AG08395 (cell line): ENCODE results near the gene RBM47.
"Not testable (repeated sequence)": the region's sequence is repeated elsewhere in the genome, so short reads cannot be mapped to it uniquely, and the experiment has no call there.

Experiments
- DNase-seq: peaks from one replicate; pipeline ENCODE4 v3.0.0; 2012; ENCODE audit warnings: mixed read lengths, low spot score

RBM47 gene

DNA sequence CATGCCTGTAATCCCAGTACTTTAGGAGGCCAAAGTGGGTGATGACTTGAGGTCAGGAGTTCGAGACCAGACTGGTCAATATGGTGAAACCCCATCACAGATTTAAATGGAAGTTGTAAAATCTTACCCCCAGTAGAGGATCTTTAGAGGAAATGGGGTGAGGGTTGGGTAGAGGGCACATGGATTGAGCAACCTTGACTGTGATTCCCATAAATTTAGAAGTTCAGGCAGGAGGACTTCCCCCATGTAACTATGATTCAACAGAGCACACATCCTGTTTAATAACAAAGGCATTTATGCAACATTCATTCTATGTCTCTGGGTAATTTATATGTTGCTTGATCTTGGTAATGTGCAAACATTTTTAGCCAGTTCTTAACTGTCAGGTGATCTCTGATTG, 143.1 kb downstream of the RBM47 start:
- peak; percentile 19 for DNase-seq

DNA sequence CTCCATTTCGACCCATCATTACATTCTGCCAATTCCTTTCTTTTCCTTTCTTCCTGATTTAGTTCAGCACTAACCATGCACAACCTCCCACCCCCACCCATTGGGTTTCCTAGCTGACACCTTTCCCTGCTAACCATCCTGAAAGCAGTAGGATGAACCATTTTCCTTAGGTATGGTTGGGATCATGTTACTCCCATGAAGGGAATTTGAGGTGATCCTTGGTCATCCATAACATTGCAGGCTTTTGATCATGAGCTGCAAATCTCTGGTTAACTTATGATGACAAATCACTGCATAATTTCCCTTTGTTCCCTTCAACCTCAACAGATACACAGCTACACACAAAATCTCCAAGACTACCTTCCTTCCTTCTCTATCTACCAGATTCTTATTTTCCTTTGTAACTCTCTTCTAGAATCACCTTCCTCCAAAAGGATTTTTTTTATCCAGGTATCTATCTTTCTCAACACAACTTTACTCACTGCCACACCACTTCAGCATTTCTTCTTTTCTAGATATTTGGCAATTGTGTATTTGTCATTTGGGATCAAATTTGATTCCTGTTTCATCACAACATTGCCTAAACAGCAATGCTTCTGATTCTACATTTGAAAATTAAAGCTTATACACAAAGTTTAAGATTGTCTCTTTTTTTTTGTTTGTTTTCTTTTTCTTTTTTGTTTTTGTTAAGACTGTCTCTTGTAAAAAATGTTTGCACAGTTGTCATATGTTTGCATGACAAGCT, 145.1 kb downstream of the RBM47 start:
- no peak for DNase-seq

DNA sequence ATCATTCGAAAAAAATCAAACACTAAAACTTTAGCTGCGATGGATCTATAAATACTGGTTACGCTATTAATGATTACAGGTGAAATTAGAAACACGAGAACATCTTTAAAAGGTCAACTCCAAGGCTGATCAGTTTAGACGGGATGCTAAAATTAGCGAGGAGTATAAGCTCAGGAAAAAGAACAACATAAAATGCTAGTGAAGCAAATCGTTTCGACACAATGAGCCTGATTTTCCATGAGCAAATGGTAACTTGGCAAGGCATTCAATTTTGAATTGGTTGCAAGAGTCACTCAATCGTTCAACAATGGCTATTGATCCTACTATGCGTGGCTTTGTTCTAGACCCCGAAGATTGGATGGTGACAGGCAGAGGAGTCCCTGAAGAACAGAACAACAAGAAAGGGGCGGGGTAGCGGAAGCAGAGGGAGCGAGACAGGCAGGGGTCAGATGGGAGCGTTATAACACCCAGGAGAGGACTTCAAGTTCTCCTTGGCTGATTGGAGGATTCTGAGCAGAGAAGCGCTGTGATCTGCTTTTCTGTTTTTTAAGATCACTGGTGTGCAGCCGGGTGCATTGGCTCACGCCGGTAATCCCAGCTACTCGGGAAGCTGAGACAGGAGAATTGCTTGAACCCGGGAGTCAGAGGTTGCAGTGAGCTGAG, 146.5 kb downstream of the RBM47 start:
- no peak for DNase-seq

DNA sequence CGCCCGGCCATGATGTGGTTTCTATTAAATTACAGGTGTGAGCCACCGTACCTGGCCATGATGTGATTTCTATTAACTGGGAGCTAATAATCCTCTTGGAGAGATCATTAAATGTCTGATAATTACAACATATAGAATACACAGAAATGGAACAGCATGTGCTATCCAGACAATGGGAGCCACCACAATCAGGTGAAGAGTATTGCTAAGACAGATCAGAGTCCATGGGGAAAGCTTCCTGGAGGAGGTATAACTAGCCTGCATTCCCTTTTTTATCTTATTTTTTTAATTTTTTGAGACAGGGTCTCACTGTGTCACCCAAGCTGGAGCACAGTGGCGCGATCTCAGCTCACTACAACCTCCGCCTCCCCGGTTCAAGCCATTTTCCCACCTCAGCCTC, 147.7 kb downstream of the RBM47 start:
- no peak for DNase-seq

DNA sequence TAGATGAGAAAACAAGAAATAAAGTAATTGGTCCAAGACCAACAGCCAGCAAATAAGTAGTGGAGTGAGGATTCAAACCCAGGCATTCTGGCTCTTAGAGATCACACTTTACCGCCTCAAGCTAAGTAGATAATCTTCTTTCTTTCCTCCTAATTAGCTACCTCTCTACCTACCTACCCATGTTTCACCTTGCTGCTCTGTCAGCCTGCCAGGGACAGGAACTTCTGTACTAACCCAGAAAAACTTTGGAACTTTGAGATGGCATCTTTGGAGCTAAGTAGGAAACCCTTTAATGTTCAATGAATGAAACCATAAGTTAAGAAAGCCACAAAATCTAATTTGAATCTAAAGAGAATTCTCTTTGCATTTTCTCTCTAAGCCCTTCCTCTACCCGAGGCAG, 149.4 kb downstream of the RBM47 start:
- no peak for DNase-seq

DNA sequence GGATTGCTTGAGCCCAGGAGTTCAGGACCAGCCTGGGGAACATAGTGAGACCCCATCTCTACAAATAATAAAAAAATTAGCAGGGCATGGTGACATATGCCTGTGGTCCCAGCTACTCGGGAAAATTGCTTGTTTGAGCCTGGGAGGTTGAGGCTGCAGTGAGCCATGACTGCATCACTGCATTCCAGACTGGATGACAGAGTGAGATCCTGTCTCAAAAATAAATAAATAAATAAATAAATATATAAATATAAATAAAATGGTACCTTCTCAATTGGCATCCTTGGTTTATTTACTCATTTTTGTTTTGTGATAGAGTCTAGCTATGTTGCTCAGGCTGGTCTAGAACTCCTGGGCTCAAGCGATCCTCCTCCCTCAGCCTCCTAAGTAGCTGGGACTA, 150.3 kb downstream of the RBM47 start:
- no peak for DNase-seq

DNA sequence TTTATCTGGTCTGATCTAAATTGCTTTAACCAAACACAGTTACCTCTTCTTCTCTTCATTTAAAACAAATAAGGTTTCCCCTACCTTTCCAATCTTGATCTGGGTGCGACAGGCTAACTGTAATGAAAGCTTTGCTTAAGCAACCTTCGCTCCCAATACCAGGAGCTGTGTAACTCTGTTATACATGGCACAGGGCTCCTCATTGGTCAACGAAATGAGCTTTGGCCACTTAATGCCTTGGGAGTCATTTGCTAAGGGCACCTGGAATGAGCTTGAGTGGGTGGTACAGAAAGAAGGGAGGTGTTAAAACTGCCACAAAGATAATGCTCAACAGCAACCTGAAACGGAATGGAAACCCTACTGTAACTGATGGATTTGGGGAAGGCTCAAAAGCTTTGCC, 154.1 kb downstream of the RBM47 start:
- no peak for DNase-seq

DNA sequence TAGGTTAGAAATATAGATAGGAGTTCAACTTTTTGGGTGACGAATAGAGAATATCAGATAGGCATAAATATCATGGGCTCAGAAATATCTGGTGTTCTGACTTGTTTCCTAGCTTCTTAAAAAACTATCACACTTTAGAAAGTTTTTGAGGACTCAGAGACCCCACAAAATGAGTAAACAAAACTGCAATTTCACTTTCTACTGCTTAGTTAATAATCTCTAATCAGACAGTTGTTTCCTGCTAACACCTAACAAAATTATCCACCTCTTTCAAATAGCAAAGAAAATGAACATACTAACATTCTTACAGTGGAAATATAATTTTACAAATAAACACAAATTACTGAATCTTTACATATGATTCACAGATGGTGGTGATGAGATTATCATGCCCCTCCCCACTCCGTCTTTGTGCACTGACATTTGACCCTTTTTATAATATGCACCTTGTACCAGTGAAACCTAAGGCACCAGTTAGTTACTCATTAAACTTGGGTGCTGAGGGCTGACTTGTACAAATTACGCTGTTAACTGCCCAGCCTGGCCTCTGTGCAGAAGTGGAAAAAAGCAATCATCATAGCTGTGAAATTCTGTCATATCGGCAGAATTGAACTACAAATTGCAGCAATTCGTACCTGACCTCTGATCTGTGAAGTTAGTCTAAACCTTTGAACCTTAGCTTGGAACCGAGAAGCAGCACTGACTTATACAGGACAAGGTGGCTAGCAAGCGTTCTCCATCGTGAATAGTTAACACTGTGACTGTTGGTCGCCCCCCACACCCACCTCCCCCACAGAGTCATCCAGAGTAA, 155.9 kb downstream of the RBM47 start:
- no peak for DNase-seq

DNA sequence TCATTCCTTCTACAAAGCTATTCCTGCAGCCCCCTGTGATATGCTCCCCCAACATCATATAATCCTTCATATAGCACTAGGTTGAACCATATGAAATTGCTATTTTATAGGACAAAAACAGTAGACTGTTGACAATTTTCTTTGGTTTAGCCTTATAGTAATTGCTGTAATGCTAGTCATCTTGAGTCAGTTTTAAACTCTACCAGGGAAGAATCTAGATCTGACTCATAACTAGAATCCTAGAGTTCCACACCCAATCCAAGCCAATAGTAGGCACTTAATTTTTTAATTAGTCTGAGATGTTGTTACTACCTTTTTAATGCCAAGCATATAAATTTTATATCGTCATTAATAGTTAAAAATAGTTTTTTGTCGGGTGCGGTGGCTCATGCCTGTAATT, 157.7 kb downstream of the RBM47 start:
- DNase-seq, result peak; percentile 66

DNA sequence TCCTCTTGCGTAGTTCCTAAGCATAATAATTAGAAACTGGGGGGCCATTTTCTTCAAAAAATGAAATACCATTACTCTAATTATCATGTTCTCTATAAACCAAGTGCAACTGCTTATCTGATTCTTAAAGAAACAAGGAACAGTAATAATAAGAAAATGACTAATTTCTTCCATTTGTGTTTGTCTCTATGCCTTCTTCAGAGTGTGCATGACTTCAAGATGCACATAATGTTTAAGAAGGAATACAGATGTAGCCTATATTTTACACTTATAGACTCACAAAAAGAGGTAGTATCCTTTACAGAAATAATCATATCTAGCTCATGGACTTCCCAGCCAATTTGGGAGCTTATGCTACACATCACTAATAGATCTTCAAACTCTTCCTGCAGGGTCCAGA, 162.9 kb downstream of the RBM47 start:
- DNase-seq, result no peak

DNA sequence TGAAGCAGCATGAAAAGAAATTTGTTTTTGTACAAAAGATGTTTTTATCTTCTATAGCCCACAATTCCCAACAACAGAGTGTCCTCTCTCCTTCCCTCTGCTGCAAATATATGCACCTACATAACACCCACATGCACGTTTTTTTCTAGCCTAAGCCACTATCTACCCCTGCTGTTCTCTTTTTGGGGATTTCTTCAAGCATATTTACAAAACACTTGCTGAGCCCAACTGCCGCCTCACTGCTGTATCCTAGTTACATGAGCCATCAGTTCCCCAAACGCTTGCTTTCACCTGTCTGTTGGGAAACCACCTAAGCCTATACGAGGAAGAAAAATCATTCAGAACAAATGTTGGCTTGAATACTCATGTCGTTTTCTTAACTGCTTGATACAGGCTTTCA, 167.3 kb downstream of the RBM47 start:
- DNase-seq, result no peak

DNA sequence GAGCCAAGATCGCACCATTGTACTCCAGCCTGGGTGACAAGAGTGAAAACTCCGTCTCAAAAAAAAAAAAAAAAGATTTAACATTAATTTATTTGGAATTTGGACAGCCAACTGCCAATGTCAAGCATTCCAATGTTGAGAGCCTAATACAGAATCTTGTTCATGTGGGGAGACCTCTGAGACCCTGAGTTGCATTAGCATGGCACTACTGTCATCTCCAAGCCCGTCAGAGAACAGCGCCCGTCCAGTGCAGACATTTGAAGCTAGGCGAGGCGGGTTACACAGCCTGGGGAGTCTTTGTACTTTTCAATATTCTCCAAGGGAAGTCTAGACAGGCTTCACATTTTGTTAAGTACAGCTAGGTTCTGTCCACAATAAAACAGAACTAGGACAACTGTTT, 167.8 kb downstream of the RBM47 start:
- DNase-seq, result no peak

DNA sequence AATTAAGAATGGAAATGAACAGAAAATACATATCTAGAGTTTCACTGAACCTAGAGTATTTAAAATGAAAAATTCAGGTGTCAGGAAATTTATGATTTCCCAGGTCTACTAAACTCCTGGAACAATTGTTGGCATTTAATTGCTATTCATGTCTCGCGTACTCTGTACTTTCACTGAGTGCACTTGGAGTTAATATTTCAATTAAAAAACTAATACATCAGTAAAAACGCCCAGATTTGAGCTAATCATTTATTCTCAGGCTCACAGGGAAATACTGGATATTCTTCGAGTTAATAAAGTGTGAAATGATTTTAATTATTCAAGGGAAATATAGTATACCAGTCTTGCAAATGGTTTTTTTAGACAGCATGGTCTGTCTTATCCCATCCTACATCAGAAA, 168.6 kb downstream of the RBM47 start:
- DNase-seq, result no peak

DNA sequence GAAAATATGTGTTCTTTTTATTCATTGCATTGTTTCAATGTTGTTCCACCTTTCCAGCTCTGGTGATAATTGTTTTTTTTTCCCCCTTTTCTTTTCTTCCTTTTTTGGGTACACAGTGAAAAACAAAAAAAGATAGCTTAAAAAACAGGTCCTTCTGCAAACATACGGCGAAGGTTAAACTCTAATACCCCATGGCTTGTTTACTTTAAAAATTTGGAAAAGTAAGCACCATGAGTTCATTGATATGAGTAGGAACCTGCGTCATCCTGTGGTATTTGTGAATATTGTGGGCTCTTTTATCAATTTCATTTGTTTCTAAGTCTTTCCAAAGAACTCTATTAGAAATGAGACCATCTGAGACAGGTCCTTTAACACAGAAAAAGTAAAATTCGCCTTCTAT, 171.0 kb downstream of the RBM47 start:
- no peak for DNase-seq

DNA sequence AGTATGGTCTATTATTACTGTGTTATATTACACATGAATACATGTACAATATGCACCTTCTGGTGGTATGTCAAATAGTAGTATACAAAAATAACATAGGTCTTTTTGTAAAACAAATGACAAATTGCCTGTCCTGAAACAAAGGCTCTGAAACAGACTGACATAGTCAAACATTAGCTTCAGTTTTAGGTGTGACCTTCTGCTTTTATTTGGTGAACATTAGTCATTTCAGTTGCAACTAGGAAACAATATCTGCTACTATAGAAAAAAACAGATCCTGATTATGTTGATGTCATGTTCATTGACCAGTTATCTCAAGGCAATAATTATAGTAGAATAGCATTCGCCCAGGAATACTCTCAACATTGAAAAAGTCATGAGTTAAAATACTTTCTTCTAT, 171.6 kb downstream of the RBM47 start:
- no peak for DNase-seq

DNA sequence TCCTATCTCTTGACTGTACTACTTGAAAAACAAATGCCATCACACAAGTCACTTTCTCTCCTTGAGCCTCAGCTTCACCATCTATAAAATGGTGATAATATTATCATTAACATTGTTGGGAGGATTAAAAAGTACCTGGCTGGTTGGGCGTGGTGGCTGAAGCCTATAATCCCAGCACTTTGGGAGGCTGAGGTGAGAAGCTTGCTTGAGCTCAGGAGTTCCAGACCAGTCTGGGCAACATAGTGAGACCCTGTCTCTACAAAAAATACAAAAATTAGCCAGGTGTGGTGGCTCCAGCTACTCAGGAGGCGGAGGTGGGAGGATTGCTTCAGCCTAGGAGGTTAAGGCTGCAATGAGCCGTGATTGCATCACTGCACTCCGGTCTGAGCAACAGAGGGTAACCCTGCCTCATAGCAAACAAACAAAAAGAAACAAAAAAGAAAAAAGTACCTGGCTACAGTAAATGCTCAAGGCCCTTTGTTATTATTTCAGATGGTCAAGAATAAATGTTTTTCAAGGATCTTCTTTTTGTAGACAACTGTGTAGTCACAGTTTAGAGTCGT, 174.2 kb downstream of the RBM47 start:
- DNase-seq, result no peak

DNA sequence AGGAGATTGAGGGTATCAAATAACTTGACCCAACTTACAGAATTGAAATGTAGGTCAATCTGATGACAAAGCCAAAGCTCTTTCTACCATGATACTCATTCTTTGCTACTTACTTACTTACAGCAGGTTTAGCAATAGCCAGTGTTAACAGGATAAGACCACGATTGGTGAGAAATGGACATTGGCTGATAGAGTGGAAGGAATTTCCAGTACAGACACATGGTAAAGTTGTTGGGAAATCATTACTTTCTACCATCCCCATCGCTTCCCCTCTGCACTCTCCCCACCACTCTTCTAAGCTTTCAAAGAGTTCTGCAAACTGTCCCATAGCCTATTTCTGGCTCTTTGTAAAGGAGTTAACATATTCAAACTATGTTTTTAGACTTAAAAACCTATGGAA, 174.8 kb downstream of the RBM47 start:
- no peak for DNase-seq

DNA sequence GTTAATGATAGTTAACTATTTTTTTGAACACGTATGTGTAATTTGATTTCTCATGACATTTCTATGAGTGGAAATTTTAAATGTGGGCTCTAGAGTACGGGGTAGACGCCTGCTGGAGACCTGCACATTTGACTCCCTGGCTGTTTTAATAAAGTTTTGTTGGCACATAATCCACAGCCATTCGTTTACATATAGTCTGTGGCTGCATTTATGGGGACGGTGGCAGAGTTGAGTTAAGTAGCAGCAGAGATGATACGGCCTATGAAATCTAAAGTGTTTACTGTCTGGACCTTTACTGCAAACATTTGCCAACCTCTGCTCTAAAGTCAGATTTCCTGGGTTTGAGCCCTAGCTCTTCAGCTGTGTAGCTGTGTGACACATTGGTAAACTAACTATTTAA, 175.8 kb downstream of the RBM47 start:
- DNase-seq, result no peak

DNA sequence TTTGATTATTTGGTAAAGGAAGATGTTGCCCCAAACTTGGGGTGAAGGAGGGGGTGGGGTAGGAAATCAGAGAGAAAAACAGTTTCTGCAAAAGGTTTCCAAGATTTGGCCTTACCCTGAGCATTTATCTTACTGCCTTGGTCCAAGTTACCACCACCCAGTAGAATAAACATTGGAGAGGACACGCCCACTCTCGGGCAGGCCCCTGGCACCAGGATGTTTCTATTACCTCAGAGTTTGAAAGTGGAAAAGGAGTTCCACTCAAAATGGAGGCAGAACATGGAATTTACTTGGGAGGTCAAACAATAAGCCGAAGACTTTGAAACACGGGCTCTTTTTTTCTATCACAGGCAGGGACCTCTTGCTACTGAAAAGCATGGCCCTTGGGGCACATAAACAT, 180.8 kb downstream of the RBM47 start:
- no peak for DNase-seq

DNA sequence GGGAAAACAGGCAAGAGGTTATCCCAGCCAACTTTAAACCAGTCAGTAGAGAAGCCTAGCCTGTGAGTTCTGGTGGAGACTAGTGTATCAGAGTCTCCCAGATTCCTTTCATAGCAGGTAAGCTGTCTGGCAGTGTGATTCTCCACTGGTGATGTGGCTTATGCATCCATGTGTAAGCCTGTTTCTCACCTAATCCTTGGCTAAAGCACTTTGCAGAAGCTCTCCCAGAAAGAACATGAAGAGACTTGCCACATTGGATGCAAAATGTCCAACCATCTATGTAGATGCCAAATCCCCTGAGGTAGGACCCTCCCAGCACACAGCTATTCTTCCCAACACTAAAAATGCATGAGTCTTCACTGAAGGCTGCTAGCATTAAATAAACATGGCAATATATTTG, 182.8 kb downstream of the RBM47 start:
- no peak for DNase-seq

DNA sequence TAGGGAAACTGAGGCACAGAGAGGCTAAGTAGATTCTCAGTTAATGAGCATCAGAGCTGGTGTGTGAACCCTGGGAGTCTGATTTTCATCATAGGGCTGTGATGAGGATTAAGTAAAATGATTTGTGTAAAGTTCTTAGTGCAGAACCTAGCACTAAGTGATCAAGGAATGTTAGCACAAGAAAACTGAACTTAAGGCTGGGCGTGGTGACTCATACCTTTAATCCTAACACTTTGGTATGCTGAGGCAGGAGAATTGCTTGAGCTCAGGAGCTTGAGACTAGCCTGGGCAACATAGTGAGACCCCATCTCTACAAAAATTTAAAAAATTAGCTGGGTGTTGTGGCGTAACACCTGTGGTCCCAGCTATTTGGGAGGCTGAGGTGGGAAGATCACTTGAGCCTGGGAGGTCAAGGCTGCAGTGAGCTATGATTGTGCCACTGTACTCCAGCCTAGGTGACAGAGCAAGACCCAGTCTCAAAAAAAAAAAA, 183.4 kb downstream of the RBM47 start:
- not testable (repeated sequence) for DNase-seq

DNA sequence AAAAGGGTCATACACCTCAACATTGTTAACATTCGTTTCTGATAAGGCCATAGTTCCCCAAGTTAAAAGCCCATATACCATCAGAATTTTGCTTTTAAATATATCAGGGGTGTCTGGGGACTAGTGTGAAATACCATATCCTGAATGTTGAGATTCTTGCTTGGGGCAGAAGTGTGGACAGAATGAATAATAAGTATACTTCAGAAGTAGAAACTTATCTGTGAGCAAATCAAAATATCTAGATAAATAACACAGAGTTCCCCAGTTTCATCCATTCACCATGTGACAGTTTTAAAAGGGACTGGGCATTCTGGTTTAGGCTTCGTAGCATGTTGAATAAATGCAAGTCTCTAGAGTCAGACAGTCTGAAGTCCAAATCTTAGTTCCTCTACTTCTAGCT, 184.0 kb downstream of the RBM47 start:
- no peak for DNase-seq

DNA sequence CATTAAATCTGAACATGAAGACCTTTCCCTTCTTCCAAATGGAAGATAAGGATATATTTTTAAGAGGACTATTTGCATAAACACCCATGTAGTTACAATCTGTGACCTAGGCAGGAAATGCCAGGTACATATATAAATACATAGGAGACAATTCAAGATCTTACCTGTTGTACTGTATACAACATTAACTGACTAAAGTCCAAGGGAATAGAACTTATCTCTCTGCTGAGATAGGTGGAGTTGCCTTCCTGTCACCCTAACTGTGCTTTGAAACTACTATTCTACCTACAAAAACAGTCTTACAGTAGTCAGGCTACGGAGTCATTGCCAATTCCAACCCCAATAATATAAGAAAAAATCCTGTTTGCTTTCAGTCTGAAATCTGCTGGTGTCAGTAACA, 188.2 kb downstream of the RBM47 start:
- no peak for DNase-seq
